DOHH2 (cell line): Measurements from ENCODE around the gene EPB41L4B.

Source experiments
- H3F3A ChIP-seq: fragments of 200-600 bp; sonication (generic), shearing (Covaris generic); 2 replicates; pipeline ENCODE4 v1.6.0; 2016; ENCODE audit warnings: antibody characterized with exemption, mild to moderate bottlenecking; ENCODE audit not compliant: control insufficient read depth, insufficient read depth
- H3K27ac ChIP-seq: fragments of 200-600 bp; sonication (generic); 2 replicates; pipeline ENCODE4 v1.5.1; 2014; ENCODE audit warnings: low read depth, mild to moderate bottlenecking, low read length, moderate library complexity
- H3K27me3 ChIP-seq: fragments of 200-600 bp; sonication (generic); 2 replicates; pipeline ENCODE4 v1.6.1; 2014; ENCODE audit warnings: mild to moderate bottlenecking, low read length, mixed read lengths; ENCODE audit not compliant: control insufficient read depth
- H3K36me3 ChIP-seq: fragments of 200-600 bp; sonication (generic); 2 replicates; pipeline ENCODE4 v1.6.1; 2014; ENCODE audit warnings: mild to moderate bottlenecking, low read length, moderate library complexity, mixed read lengths; ENCODE audit not compliant: control insufficient read depth
- H3K4me1 ChIP-seq: fragments of 200-600 bp; sonication (generic); 2 replicates; pipeline ENCODE4 v1.6.1; 2014; ENCODE audit warnings: mild to moderate bottlenecking, low read length, mixed read lengths; ENCODE audit not compliant: control insufficient read depth
- H3K4me2 ChIP-seq: fragments of 200-600 bp; sonication (generic); 2 replicates; pipeline ENCODE4 v1.6.0; 2014; ENCODE audit warnings: mild to moderate bottlenecking, low read length, moderate library complexity
- H3K4me3 ChIP-seq: fragments of 200-600 bp; sonication (generic); 2 replicates; pipeline ENCODE4 v1.5.1; 2014; ENCODE audit warnings: mild to moderate bottlenecking, low read length, mixed read lengths
- H3K79me2 ChIP-seq: fragments of 200-600 bp; sonication (generic); 2 replicates; pipeline ENCODE4 v1.6.1; 2014; ENCODE audit warnings: mild to moderate bottlenecking, low read length, mixed read lengths; ENCODE audit not compliant: control insufficient read depth
- H3K9me2 ChIP-seq: fragments of 200-600 bp; sonication (generic); replicated peaks from 2 replicates; pipeline ENCODE4 v1.6.1; 2014; ENCODE audit warnings: mild to moderate bottlenecking, low read length, mixed read lengths; ENCODE audit not compliant: control insufficient read depth
- H3K9me3 ChIP-seq: fragments of 200-600 bp; sonication (generic); 2 replicates; pipeline ENCODE4 v1.6.1; 2014; ENCODE audit warnings: antibody characterized with exemption, low read length, mixed read lengths; ENCODE audit not compliant: control insufficient read depth, insufficient read depth
- H4K20me1 ChIP-seq: fragments of 200-600 bp; sonication (generic); 2 replicates; pipeline ENCODE4 v1.6.0; 2014; ENCODE audit warnings: low read depth, mild to moderate bottlenecking, antibody characterized with exemption, low read length, moderate library complexity; ENCODE audit not compliant: control insufficient read depth, insufficient read depth
- CTCF ChIP-seq: fragments of 200-600 bp; sonication (generic); IDR thresholded peaks from one replicate; pipeline ENCODE4 v1.5.1; 2014; ENCODE audit warnings: antibody characterized with exemption, mild to moderate bottlenecking, low read depth, low read length; ENCODE audit not compliant: poor library complexity, severe bottlenecking
- EZH2phosphoT487 ChIP-seq: fragments of 200-600 bp; sonication (generic); IDR thresholded peaks from 2 replicates; pipeline ENCODE4 v1.6.1; 2017; ENCODE audit warnings: borderline replicate concordance, mild to moderate bottlenecking, antibody characterized with exemption, low read length, moderate library complexity, mixed read lengths

Gene EPB41L4B

GRCh38 chr9:109355564-109356297 is 34.9 kb upstream of the EPB41L4B start:
- no peaks in the 10 kb centered on the region for H3K36me3 ChIP-seq
- no peak overlapping the region for H3K4me2 ChIP-seq
- no peaks in the 10 kb centered on the region for H3K4me1 ChIP-seq
- H4K20me1 ChIP-seq, result no peaks in the 10 kb centered on the region
- H3K9me3 ChIP-seq, result no peaks in the 10 kb centered on the region
- H3K9me2 ChIP-seq, result no peaks in the 10 kb centered on the region
- no peaks in the 10 kb centered on the region for H3F3A ChIP-seq
- no peaks in the 10 kb centered on the region for H3K27me3 ChIP-seq
- H3K4me3 ChIP-seq, result no peak overlapping the region
- H3K27ac ChIP-seq, result no peak overlapping the region
- no peak for TF ChIP-seq EZH2phosphoT487
- no peak for TF ChIP-seq CTCF
- H3K79me2 ChIP-seq, result no peaks in the 10 kb centered on the region

GRCh38 chr9:109354190-109354589 is 33.3 kb upstream of the EPB41L4B start:
- no peak for TF ChIP-seq CTCF
- TF ChIP-seq EZH2phosphoT487, result no peak
- H3F3A ChIP-seq, result no peaks in the 10 kb centered on the region
- no peaks in the 10 kb centered on the region for H3K4me1 ChIP-seq
- no peaks in the 10 kb centered on the region for H3K9me2 ChIP-seq
- no peak overlapping the region for H3K4me2 ChIP-seq
- H3K27ac ChIP-seq, result no peak overlapping the region
- no peaks in the 10 kb centered on the region for H3K79me2 ChIP-seq
- H3K27me3 ChIP-seq, result no peaks in the 10 kb centered on the region
- H3K9me3 ChIP-seq, result no peaks in the 10 kb centered on the region
- no peaks in the 10 kb centered on the region for H4K20me1 ChIP-seq
- no peaks in the 10 kb centered on the region for H3K36me3 ChIP-seq
- no peak overlapping the region for H3K4me3 ChIP-seq

- Histone ChIP-seq H3K4me2 (no peak overlapping the region), H3K4me1 (no peaks in the 10 kb centered on the region), H4K20me1 (no peaks in the 10 kb centered on the region), H3K4me3 (no peak overlapping the region), H3K36me3 (no peaks in the 10 kb centered on the region), H3K27ac (no peak overlapping the region), H3K9me2 (no peaks in the 10 kb centered on the region), H3K27me3 (no peaks in the 10 kb centered on the region), H3K9me3 (no peaks in the 10 kb centered on the region), H3K79me2 (no peaks in the 10 kb centered on the region), H3F3A (no peaks in the 10 kb centered on the region)
- TF ChIP-seq EZH2phosphoT487 (no peak), CTCF (no peak)
Measured at GRCh38 chr9:109351032-109351431, 30.2 kb upstream of the EPB41L4B start.
